Natural killer cell treated with Interleukin-12 subunit alpha and Interleukin-12 subunit beta and Interleukin-15 and Interleukin-18, amount 100 ng/mL, for 72 hours (primary cell): ENCODE measurements around the gene LAMA2. TPM values are rescaled to one million over a fixed set of nuclear protein-coding genes. Genes with fewer than 3 reads are reported as not detected.

Experiments used
- ATAC-seq, 2 donors: fragments of 150-1000 bp; cut with Tn5 transposase in 1 of 2; sonication (Bioruptor Pico), chemical (Tn5 transposase) in 1 of 2; 2 replicates each; pipeline ENCODE4 v1.10.0; 2021
- DNase-seq: peaks from one replicate; pipeline ENCODE4 v3.0.0; 2022; ENCODE audit warnings: low spot score
- H3K27ac Mint-ChIP-seq, 2 donors: 1 replicate in 1 of 2; 2 replicates in 1 of 2; pipeline ENCODE4 v1.8.0; 2022; ENCODE audit warnings: mixed read lengths in 2 of 2, mild to moderate bottlenecking in 1 of 2, moderate library complexity in 1 of 2
- H3K27me3 Mint-ChIP-seq, 2 donors: 1 replicate in 1 of 2; 2 replicates in 1 of 2; pipeline ENCODE4 v1.8.0; 2022; ENCODE audit warnings: mixed read lengths in 2 of 2
- H3K36me3 Mint-ChIP-seq: one replicate; pipeline ENCODE4 v1.8.0; 2022; ENCODE audit warnings: mixed read lengths
- H3K4me1 Mint-ChIP-seq, 2 donors: 1 replicate in 1 of 2; 2 replicates in 1 of 2; pipeline ENCODE4 v1.8.0; 2022; ENCODE audit warnings: low read depth in 2 of 2, mixed read lengths in 2 of 2, mild to moderate bottlenecking in 1 of 2
- H3K4me3 Mint-ChIP-seq: one replicate; pipeline ENCODE4 v1.8.0; 2022; ENCODE audit warnings: mixed read lengths
- H3K9me3 Mint-ChIP-seq: 2 replicates; pipeline ENCODE4 v1.8.0; 2022; ENCODE audit warnings: mixed read lengths
- total RNA-seq, 2 donors: library from RNA; stranded (reverse); gene quantifications; one replicate each; pipeline ENCODE4 v1.2.3, GENCODE V29; 2022

LAMA2 gene
- total RNA-seq, 2 donors from 2014 or later: 0.36 to 0.53 TPM

GRCh38 chr6:129329678-129330077, 446.7 kb downstream of the LAMA2 start:
- peaks cover 0 to 4% of the 10 kb centered on the region in 2 donors for H3K4me1 Mint-ChIP-seq
- no peak overlapping the region for H3K27ac Mint-ChIP-seq
- no peaks in the 10 kb centered on the region for H3K36me3 Mint-ChIP-seq
- H3K9me3 Mint-ChIP-seq: no peaks in the 10 kb centered on the region
- no peaks in the 10 kb centered on the region for H3K27me3 Mint-ChIP-seq
- DNase-seq (no peak), ATAC-seq (no peak)
- H3K4me3 Mint-ChIP-seq: no peak overlapping the region

- H3K27me3 Mint-ChIP-seq: no peaks in the 10 kb centered on the region
These were observed 448.7 kb downstream of the LAMA2 start for GRCh38 chr6:129331450-129332138.

DNA sequence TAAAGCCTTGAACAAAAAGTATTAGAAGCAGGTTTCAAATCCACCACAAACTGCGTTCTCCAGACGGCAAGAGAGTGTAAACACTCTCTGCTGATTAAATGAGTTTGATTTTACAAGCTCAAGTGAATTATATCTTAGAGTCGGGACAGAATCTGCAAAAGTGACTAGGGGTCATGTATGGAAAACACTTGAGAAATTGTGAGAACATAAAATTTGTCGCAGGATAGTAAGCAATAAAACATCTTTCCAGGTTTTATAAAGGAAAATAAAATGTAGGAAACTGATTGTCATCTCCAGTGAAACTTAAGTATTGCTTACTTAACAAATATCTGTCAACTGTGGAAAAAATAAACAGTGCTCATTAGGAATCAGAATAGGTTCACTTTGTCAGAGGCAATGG, 452.9 kb downstream of the LAMA2 start:
- H3K4me1 Mint-ChIP-seq: no peaks in the 10 kb centered on the region
- peaks cover 7 to 13% of the 10 kb centered on the region in 2 donors for H3K27me3 Mint-ChIP-seq
- ATAC-seq (no peak), DNase-seq (no peak)
- H3K4me3 Mint-ChIP-seq: no peak overlapping the region
- H3K36me3 Mint-ChIP-seq: peaks cover 5% of the 10 kb centered on the region
- no peak overlapping the region for H3K27ac Mint-ChIP-seq
- H3K9me3 Mint-ChIP-seq: peaks cover 3% of the 10 kb centered on the region

More at GRCh38 chr6:129331450-129332138, 448.7 kb downstream of the LAMA2 start:
- Mint-ChIP-seq H3K4me3 (no peak overlapping the region), H3K9me3 (no peaks in the 10 kb centered on the region), H3K27ac (no peak overlapping the region), H3K4me1 (peaks cover 0 to 4% of the 10 kb centered on the region in 2 donors), H3K36me3 (no peaks in the 10 kb centered on the region)
- DNase-seq (no peak), ATAC-seq (no peak)

DNA sequence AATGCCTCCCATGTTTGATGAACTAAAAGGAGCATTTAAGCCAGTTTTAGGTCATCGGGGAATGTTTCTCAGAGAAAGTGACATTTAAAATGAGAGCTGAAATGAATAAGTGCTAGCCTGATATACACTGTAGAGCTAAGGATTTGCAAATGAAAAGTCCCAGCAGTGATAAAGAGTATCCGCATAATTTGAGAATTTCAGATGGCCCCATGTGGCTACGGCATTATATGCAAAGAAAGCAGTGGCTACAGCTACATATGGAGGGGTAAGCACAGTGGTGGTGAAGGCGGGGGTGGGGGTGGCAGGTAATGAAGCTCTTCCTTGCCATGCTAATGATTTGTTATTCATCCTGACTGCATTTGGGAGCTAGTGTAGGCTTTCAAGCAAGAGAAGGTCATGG, 455.7 kb downstream of the LAMA2 start:
- Mint-ChIP-seq H3K9me3 (peaks cover 3% of the 10 kb centered on the region), H3K4me3 (no peak overlapping the region), H3K27ac (no peak overlapping the region), H3K36me3 (peaks cover 5% of the 10 kb centered on the region), H3K27me3 (peaks cover 7 to 13% of the 10 kb centered on the region in 2 donors), H3K4me1 (no peaks in the 10 kb centered on the region)
- DNase-seq (no peak), ATAC-seq (no peak)

DNA sequence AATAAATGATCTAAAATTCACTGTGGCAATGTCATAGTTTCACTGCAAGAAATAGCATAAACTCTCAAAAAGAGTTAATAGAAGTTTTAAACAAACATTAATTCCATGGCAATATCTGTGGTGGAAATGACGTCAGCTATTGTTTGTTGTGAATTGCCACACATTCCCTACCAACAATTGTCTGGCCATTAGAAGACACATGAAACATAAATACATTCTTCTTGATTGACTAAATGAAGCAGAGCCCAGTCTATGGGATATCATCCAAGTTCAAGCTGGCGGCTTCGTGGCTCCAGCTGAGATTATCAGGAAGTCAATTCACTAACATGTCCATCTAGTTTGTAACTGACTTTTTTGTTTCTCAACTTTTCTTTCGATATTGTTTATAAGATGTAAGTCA, 458.0 kb downstream of the LAMA2 start:
- no peaks in the 10 kb centered on the region for H3K4me1 Mint-ChIP-seq
- ATAC-seq: no peak
- H3K4me3 Mint-ChIP-seq: no peak overlapping the region
- peaks cover 3% of the 10 kb centered on the region for H3K9me3 Mint-ChIP-seq
- H3K27ac Mint-ChIP-seq: no peak overlapping the region
- peaks cover 5% of the 10 kb centered on the region for H3K36me3 Mint-ChIP-seq
- H3K27me3 Mint-ChIP-seq: peaks cover 16 to 24% of the 10 kb centered on the region in 2 donors
- no peak for DNase-seq

DNA sequence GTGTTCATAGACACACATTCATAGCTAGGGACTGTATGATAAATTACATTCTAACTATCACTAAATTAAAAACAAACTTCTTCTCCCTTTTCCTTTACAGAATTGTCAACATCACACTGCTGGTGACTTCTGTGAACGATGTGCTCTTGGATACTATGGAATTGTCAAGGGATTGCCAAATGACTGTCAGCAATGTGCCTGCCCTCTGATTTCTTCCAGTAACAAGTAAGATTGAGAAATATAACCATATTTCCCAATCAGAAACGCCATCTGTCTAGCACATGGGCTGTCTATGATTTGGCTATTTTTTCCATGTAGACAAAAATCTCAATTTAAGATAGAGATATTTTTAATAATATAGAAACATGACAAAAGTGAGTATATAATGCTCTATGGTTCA, 459.3 kb downstream of the LAMA2 start:
- Mint-ChIP-seq H3K4me1 (no peaks in the 10 kb centered on the region), H3K36me3 (peaks cover 5% of the 10 kb centered on the region), H3K9me3 (peaks cover 3% of the 10 kb centered on the region), H3K4me3 (no peak overlapping the region), H3K27me3 (peaks cover 22 to 24% of the 10 kb centered on the region in 2 donors), H3K27ac (no peak overlapping the region)
- DNase-seq: no peak
- ATAC-seq: no peak

DNA sequence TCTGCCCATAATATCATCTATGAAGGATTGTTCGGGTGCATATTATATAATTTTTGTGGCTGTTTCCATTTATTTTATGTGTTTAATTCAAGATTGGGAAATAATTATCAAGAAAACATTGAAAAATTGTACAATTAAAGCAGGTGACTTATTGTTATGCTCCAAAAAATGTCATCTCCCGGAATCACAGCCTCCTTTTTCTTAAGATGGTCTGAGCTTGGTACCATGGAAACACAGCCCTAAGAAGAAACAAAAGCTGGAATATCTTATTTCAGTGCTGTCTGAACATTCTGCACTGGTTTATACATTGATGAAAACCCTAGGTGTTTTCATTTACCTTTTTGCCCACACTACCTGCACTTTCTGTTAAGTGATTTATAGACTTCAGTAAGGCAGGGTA, 459.9 kb downstream of the LAMA2 start:
- H3K4me1 Mint-ChIP-seq: no peaks in the 10 kb centered on the region
- peaks cover 5% of the 10 kb centered on the region for H3K36me3 Mint-ChIP-seq
- DNase-seq (no peak), ATAC-seq (no peak)
- H3K9me3 Mint-ChIP-seq: peaks cover 3% of the 10 kb centered on the region
- no peak overlapping the region for H3K4me3 Mint-ChIP-seq
- H3K27ac Mint-ChIP-seq: no peak overlapping the region
- peaks cover 24% of the 10 kb centered on the region in 2 donors for H3K27me3 Mint-ChIP-seq

DNA sequence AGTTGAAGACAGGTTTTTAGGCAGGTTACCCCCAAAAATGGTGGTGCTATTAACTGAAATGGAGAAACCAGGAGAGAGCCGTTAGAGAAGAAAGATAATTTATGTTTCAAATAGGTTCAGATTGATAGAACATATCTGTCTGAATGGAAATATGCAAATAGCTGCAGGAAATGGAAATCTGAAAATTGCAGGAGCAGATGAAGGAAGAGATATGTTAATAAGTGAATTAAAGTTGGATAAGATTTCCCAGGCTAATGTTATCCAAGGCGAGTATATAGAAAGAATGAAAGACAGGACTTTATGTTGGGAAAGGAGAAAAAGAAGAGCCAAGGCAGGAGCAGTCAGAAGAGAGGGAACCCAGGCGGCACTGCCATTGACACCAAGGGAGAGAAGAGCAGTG, 461.4 kb downstream of the LAMA2 start:
- Mint-ChIP-seq H3K36me3 (peaks cover 1% of the 10 kb centered on the region), H3K4me1 (no peaks in the 10 kb centered on the region), H3K27ac (no peak overlapping the region), H3K27me3 (peaks cover 20 to 22% of the 10 kb centered on the region in 2 donors), H3K9me3 (peaks cover under 1% of the 10 kb centered on the region), H3K4me3 (no peak overlapping the region)
- DNase-seq (no peak), ATAC-seq (no peak)

- no peak overlapping the region for H3K4me3 Mint-ChIP-seq
These were observed 463.0 kb downstream of the LAMA2 start for GRCh38 chr6:129345890-129346289.

DNA sequence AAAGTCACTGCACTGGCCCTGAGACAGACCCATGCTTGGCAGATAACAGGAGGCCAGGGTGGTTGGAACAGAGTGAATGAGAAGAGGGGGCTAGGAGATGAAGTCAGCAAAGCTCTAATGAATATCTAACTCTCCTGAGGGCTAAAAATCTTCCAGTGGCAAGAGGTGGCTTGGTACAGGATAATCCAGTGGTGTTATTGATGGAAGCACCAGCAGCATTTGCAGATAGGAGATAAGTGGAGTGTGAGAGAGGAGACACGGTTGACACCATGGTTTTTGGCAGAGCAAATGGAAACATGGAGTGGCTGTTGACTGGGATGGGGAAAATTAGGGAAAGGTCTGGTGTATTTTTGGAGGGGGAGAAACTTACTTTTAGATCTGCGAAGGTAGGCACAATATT, 464.0 kb downstream of the LAMA2 start:
- H3K36me3 Mint-ChIP-seq: no peaks in the 10 kb centered on the region
- H3K4me1 Mint-ChIP-seq: no peaks in the 10 kb centered on the region
- H3K27me3 Mint-ChIP-seq: peaks cover 11 to 17% of the 10 kb centered on the region in 2 donors
- no peak overlapping the region for H3K27ac Mint-ChIP-seq
- H3K9me3 Mint-ChIP-seq: no peaks in the 10 kb centered on the region
- ATAC-seq (no peak), DNase-seq (no peak)
- H3K4me3 Mint-ChIP-seq: no peak overlapping the region

More at GRCh38 chr6:129345890-129346289, 463.0 kb downstream of the LAMA2 start:
- no peak overlapping the region for H3K27ac Mint-ChIP-seq
- ATAC-seq: no peak
- no peaks in the 10 kb centered on the region for H3K9me3 Mint-ChIP-seq
- DNase-seq: no peak
- no peaks in the 10 kb centered on the region for H3K4me1 Mint-ChIP-seq
- H3K36me3 Mint-ChIP-seq: no peaks in the 10 kb centered on the region
- peaks cover 11 to 17% of the 10 kb centered on the region in 2 donors for H3K27me3 Mint-ChIP-seq

DNA sequence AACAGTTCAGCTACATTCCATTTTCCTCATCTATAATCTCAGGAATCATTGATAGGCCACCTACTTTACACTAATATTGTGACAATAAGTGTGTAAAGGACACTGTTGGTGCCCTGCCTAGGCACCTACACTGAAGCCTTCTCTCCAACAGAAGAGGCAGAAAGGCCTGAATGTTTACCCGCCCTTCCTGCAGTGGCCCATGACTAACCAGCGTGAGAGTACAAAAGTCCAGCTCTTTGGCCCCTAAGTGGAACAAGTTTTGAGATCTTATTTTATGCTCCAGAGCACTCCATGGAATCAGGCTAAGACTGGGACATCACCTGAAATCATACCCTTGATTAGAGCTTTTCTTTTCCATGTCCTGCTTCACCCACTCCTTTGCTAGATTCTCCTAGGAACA, 467.3 kb downstream of the LAMA2 start:
- Mint-ChIP-seq H3K9me3 (no peaks in the 10 kb centered on the region), H3K36me3 (no peaks in the 10 kb centered on the region), H3K27ac (no peak overlapping the region), H3K4me1 (no peaks in the 10 kb centered on the region), H3K4me3 (no peak overlapping the region), H3K27me3 (peaks cover 0 to 8% of the 10 kb centered on the region in 2 donors)
- ATAC-seq (no peak), DNase-seq (no peak)

DNA sequence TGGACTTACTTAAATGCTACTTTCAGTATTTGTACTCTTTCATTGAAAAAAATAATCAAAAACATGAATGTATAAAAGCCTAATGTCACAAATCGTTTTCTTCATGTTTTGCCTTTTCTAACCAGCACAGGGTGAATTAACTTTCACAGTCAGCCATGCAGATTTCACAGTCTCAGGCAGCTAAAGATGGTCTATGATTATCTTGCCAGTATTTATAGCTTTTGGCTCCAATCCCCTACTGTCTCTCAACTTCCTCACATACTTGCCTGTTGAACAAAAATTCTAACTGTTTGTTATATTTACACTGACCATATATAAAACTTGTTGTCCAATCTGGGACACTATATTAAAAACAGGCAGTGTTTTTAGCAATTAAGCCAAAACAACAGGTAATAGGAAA, 468.9 kb downstream of the LAMA2 start:
- Mint-ChIP-seq H3K9me3 (no peaks in the 10 kb centered on the region), H3K36me3 (no peaks in the 10 kb centered on the region), H3K27ac (no peak overlapping the region), H3K27me3 (peaks cover 0 to 6% of the 10 kb centered on the region in 2 donors), H3K4me1 (peaks cover 0 to 3% of the 10 kb centered on the region in 2 donors), H3K4me3 (no peak overlapping the region)
- no peak for ATAC-seq
- DNase-seq: no peak

DNA sequence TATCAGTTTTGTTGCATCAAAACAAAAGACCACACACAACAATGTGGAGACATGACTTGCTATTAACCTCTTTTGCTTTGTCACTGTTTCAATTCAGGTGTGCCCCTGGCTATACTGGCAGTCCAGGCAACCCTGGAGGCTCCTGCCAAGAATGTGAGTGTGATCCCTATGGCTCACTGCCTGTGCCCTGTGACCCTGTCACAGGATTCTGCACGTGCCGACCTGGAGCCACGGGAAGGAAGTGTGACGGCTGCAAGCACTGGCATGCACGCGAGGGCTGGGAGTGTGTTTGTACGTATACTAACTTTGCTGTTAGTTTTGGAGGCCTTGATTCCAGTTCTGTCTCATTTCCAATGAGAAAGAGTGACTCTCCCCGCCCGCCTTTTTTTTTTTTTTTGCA, 470.1 kb downstream of the LAMA2 start:
- Mint-ChIP-seq H3K4me3 (no peak overlapping the region), H3K27me3 (peaks cover 0 to 3% of the 10 kb centered on the region in 2 donors), H3K9me3 (no peaks in the 10 kb centered on the region), H3K27ac (no peak overlapping the region), H3K4me1 (peaks cover 3 to 5% of the 10 kb centered on the region in 2 donors), H3K36me3 (no peaks in the 10 kb centered on the region)
- ATAC-seq: no peak
- no peak for DNase-seq

DNA sequence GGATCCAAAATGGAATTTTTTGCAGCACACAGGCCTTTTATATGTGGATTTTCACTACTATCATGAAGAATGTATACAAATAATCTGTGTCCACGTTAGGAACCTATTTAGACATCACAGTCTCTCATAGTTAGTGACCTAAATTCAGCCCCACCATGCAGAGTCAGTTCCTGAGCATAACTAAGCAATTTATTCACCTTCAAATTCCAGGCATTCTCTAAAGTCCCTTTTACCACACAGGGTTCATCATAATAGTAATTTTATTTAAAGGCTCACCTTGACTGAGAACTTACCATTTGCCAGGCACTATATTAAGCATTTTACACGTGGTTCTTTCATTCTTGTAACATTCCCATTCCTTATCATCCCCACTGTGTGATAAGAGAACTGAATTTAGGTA, 473.2 kb downstream of the LAMA2 start:
- Mint-ChIP-seq H3K4me1 (peaks cover 4 to 7% of the 10 kb centered on the region in 2 donors), H3K9me3 (no peaks in the 10 kb centered on the region), H3K4me3 (no peak overlapping the region), H3K27me3 (peaks cover 0 to 4% of the 10 kb centered on the region in 2 donors), H3K36me3 (no peaks in the 10 kb centered on the region), H3K27ac (no peak overlapping the region)
- ATAC-seq (no peak), DNase-seq (no peak)
